HG03159 (cell line): ENCODE results near the gene PTPRQ.

Experiments used
- ATAC-seq: cut with Tn5 transposase; IDR thresholded peaks from one replicate; pipeline ENCODE4 v1.9.1; 2021; ENCODE audit warnings: mild to moderate bottlenecking, moderate library complexity; ENCODE audit not compliant: unreplicated experiment

PTPRQ gene

DNA sequence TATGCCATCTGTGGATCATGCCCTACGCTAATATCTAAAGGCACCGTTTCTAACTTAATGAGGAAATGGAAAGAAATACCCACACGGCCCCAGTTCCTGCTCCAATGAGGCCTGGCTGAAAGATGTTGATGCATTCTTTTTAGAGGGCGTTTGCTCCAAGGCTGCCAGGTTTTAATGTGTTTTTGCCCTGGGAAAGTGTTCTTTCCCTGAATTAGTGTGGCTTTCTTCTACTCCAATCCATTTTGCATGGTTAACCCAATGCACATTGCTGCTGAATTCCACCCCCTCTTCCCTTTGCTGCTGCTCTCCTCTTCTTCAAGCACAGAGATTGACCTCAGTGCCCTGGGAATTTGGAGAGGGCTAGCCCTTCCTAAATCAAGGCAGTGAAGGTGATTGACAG is 273.8 kb downstream of the PTPRQ start:
- ATAC-seq, result no peak

DNA sequence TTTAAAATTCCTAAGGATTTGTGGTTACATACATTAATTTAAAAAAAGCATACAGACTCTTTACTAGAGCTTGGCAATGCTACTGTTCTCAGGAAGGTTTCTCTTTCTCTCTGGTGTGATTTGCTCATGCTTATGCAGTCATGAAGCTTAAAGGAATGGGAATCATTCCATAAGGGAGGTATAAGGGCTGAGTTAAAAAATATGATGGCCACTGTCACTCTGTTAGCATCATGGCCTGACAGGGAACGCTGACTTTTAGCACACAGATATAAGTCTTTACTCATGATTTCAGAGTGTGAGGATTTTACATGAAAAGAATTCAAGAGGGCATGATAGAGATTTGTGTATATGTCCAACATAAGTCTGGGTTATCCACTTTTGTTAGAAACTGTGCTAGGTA is 276.5 kb downstream of the PTPRQ start:
- no peak for ATAC-seq

DNA sequence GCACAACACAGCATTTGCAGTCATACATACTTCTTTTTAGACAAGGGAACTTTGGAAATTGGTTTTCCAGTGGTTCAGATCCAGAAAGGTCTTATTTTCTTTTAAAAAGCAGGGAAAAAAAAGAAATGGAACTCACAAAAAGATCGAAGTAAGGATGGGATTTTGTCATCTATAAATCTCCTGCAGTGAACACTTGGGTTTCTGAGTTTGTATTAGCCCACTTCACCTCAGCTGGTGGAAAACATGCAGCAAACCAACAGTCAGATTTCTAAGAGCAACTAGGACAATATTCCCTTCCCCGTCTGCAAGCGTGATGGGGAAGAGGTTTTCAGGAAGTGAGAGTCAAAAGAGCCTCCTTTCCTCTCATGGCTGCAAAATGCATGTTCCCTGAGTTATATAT is 277.3 kb downstream of the PTPRQ start:
- no peak for ATAC-seq
